GM21619 (cell line): ENCODE results near the gene TRAF3IP3.
A peak's percentile ranks its signal among the peaks of the same experiment; 100 is the strongest.

Source experiments
- ATAC-seq: cut with Tn5 transposase; IDR thresholded peaks from one replicate; pipeline ENCODE4 v1.9.1; 2021; ENCODE audit not compliant: unreplicated experiment

The TRAF3IP3 gene

GRCh38 chr1:209737118-209737505 is 18.7 kb upstream of the TRAF3IP3 start:
- no peak for ATAC-seq

DNA sequence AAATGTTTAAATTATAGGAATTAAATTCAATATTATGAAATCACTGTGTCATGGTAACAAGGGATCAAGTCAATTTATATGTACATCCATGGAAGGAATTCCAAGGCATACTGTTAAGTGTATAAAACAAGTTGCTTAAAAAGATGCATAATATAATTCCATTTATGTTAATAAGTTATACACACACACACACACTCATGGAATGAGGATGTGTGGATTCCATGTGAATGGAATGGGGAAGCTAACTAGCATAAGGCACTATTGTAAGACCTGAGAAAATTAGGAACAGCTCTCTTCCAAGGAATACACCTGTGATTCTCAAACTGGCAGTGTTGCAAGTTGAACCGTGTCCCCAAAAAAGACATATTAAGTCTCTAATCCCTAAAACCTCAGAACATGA is 17.6 kb upstream of the TRAF3IP3 start:
- ATAC-seq = no peak

GRCh38 chr1:209741193-209741592 is 14.7 kb upstream of the TRAF3IP3 start:
- ATAC-seq = no peak

GRCh38 chr1:209741889-209742288 is 14.0 kb upstream of the TRAF3IP3 start:
- ATAC-seq = no peak

- no peak for ATAC-seq
These were observed 13.3 kb upstream of the TRAF3IP3 start for GRCh38 chr1:209742409-209743144.

DNA sequence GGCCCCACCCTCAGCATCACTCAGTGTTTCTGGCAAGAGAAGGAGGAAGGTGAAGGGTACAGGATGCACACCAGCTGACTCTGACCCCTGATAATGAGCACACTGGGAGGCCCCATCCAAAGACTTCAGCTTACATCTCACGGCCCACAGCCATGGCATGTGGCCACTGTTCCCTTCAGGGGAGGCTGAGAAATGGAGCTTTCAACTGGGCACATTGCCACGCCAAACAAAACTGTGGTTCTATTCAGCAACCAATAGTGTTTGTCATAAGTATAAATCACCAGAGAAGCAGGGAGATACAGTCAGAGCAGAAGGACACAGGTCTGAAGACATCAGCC is 12.7 kb upstream of the TRAF3IP3 start:
- ATAC-seq = no peak

GRCh38 chr1:209746451-209747165 is 9.2 kb upstream of the TRAF3IP3 start:
- ATAC-seq = no peak

DNA sequence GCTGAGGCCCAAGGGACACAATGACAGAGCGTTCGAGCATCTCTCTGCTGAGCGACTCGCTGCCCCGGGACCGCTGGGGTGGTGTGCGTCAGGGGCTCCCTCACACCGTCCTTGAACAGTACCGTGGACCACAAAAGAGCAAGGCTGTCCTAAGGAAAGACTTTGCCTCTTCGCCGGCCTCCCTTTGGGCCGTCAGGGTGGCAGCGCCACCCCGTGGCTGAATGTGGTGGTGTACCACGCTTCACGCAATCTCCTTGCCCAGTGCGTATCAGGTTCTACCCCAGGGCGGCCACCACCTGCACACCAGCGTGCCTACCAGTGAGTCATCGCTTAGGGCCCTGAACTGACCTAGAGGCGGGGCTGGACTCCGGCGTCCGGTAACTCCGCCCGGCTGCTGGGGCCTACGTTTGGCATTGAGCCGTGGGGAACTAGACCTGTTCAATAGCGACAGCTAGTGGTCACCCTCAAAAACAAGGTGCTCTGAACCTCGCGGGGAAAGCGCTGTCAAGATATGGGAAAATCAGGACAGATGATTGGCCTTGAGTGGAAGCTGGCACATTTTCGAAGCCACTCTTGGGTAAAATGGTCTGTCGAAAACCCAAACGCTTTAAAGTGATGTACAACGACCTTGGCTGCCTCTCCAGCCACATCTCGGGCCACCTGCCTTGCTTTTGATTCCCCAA is 8.1 kb upstream of the TRAF3IP3 start:
- ATAC-seq = peak; percentile 72

GRCh38 chr1:209748620-209749019 is 7.2 kb upstream of the TRAF3IP3 start:
- ATAC-seq = no peak

DNA sequence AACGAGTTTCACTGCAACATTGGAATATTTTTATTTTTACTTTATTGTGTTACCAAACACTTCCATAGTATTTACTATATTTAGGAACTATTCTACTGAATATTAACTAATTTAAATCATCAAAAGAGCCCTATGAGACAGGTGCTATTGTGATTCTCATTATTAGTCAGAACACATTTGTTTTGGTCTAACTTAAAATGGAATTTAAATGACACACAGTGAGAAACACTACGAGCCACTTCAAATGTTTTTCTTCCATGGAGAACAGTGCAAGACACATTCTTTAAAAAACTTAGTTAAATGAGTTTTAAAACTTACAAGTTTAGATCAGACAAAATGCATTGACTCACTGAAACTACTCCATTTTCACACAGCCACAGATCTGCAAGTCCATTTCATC is 6.6 kb upstream of the TRAF3IP3 start:
- ATAC-seq = no peak

GRCh38 chr1:209749670-209750323 is 6.1 kb upstream of the TRAF3IP3 start:
- no peak for ATAC-seq

- ATAC-seq = peak; percentile 43
These were observed 4.1 kb upstream of the TRAF3IP3 start for GRCh38 chr1:209751627-209752231.

- ATAC-seq = no peak
These were observed 3.0 kb upstream of the TRAF3IP3 start for GRCh38 chr1:209752890-209753289.

DNA sequence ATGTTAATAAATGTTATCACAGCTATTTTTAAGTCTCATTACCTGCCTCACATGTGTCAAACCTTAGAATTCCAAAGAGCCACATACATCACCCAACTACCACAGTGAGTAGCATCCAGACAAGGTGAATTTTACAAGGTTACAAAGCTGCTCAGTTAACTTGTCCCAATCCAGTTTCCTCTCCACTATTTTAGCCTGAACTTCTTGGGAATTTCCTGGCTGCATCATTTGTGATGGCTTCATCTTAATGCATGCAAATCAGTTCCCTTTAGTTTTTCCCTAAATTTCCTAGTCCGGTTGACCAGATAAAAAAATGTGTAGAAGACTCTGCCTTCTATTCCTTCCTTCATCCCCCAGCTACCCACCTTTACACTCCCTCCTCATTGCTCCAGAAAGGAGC is 597 bp upstream of the TRAF3IP3 start:
- no peak for ATAC-seq

GRCh38 chr1:209756615-209757445 is 977 bp downstream of the TRAF3IP3 start:
- peak; percentile 21 for ATAC-seq

- ATAC-seq = no peak
These were observed 2.5 kb downstream of the TRAF3IP3 start for GRCh38 chr1:209758400-209758799.

DNA sequence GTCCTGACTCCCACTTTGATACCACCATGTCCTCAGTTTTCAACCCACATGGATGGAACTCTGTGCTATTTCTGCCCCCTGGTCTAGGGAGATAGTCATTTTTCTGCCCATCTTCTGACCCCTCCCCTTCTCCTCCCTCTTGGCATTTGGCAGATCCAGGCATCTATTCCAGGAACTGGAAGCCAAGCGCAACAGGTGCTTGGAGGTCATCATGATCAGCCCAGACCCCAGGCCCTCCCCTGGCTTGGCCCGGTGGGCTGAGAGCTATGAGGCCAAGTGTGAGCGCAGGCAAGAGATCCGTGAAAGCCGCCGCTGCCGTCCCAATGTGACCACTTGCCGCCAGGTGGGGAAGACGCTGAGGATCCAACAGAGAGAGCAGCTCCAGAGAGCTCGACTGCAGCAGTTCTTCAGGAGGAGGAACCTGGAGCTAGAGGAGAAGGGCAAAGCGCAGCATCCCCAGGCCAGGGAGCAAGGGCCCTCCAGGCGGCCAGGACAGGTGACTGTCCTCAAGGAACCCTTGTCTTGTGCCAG is 4.0 kb downstream of the TRAF3IP3 start:
- ATAC-seq = no peak

DNA sequence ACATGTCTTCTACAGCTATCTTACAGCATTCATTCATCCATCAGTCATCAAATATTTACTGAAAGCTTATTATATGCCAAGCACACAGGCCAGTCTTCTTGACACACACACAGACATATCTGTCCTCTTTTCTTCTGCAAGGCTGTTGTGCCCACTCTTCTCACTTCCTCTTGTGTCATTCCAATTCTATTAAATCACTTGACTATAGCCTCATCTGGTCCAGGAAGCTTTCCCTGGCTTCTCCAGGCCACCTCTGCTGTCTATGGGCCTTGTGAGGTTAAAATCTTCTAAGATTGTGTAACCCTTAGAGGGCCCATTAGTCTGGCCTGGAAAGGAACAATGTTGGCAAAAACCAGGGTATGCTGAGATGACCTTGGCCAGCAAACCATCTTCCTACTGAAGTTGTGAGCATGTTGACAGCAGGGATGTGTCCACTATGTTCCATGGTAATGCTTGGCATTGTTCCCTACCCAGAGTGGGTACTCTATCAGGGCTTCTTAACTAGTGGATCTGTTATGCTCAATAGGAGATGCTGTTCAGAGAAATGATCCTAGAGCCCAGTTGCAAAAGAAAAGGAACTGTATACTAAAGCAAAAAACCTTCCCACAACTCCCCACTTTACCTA is 5.3 kb downstream of the TRAF3IP3 start:
- no peak for ATAC-seq

- ATAC-seq = no peak
These were observed 10.2 kb downstream of the TRAF3IP3 start for GRCh38 chr1:209766051-209766450.

DNA sequence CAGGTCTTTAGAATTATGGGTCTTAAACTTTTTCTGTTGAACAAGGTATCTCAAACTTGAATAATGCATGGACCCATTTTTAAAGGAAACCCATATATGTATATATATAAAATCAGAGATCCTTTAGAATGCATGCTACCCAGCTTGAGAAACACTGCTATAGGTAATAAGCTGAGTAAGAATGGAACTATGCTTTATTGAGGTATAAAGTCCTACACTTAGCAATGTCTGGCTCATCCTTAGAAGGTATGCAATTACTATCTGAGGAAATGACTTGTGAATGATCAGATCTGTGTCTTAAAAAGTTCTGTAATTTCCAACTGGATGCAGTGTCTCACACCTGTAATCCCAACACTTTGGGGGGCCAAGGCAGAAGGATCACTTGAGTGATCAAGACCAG is 11.2 kb downstream of the TRAF3IP3 start:
- no peak for ATAC-seq
